HEK293T (cell line): ENCODE results near the gene USP15.

Experiments
- ARNT ChIP-seq: fragments of 450-650 bp; IDR thresholded peaks from 2 replicates; pipeline ENCODE4 v1.6.1; 2017; ENCODE audit warnings: mild to moderate bottlenecking
- BHLHE40 ChIP-seq: fragments of 450-650 bp; IDR thresholded peaks from 2 replicates; pipeline ENCODE4 v1.6.1; 2016; ENCODE audit warnings: mild to moderate bottlenecking, moderate library complexity, borderline replicate concordance
- CTBP1 ChIP-seq: fragments of 450-650 bp; IDR thresholded peaks from 2 replicates; pipeline ENCODE4 v1.6.1; 2016; ENCODE audit warnings: borderline replicate concordance
- ELF4 ChIP-seq: fragments of 450-650 bp; IDR thresholded peaks from 2 replicates; pipeline ENCODE4 v1.6.1; 2017; ENCODE audit warnings: antibody characterized with exemption
- FOXA1 ChIP-seq: fragments of 450-650 bp; IDR thresholded peaks from 2 replicates; pipeline ENCODE4 v1.6.1; 2016; ENCODE audit warnings: mild to moderate bottlenecking
- FOXK2 ChIP-seq: fragments of 450-650 bp; IDR thresholded peaks from 2 replicates; pipeline ENCODE4 v1.6.1; 2016; ENCODE audit warnings: mild to moderate bottlenecking
- FOXM1 ChIP-seq: fragments of 450-650 bp; IDR thresholded peaks from 2 replicates; pipeline ENCODE4 v1.6.1; 2017; ENCODE audit warnings: mild to moderate bottlenecking, borderline replicate concordance
- HDGF ChIP-seq: fragments of 450-650 bp; IDR thresholded peaks from 2 replicates; pipeline ENCODE4 v1.6.1; 2017; ENCODE audit warnings: antibody characterized with exemption, borderline replicate concordance
- LEF1 ChIP-seq: fragments of 450-650 bp; IDR thresholded peaks from 2 replicates; pipeline ENCODE4 v1.6.1; 2017; ENCODE audit warnings: mild to moderate bottlenecking, borderline replicate concordance
- NFRKB ChIP-seq: fragments of 450-650 bp; IDR thresholded peaks from 2 replicates; pipeline ENCODE4 v1.6.1; 2016; ENCODE audit warnings: mild to moderate bottlenecking, moderate library complexity
- SP1 ChIP-seq: fragments of 450-650 bp; IDR thresholded peaks from 2 replicates; pipeline ENCODE4 v1.6.1; 2017
- SUZ12 ChIP-seq: fragments of 450-650 bp; IDR thresholded peaks from 2 replicates; pipeline ENCODE4 v1.6.1; 2016; ENCODE audit warnings: mild to moderate bottlenecking
- TARDBP ChIP-seq: fragments of 450-650 bp; IDR thresholded peaks from 2 replicates; pipeline ENCODE4 v1.6.1; 2016
- ZNF384 ChIP-seq: fragments of 450-650 bp; IDR thresholded peaks from 2 replicates; pipeline ENCODE4 v1.6.1; 2016

DNA sequence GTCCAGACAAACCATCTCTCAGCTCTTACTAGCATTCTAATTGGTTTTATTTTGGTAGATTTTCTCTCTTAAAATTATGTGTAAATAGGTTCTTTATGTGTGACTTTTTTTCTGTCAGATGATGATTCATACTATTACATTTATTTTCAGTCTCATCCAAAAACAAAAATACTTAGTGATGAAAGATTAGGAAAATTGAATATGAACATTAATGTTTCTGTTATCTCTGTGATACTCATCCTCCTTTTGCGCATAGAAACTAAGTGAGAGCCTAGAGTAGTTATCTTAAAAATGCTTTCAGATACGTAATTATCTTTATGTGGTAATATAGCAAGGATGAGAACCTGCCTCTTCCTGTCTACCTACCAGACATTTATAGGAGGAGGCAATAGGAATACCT, 122.3 kb downstream of the USP15 start:
- no peak for TF ChIP-seq NFRKB
- no peak for TF ChIP-seq FOXM1
- TF ChIP-seq ARNT, result no peak
- no peak for TF ChIP-seq SUZ12
- no peak for TF ChIP-seq BHLHE40
- no peak for TF ChIP-seq SP1
- TF ChIP-seq CTBP1, result no peak
- no peak for TF ChIP-seq ELF4
- TF ChIP-seq TARDBP, result no peak
- no peak for TF ChIP-seq HDGF
- no peak for TF ChIP-seq ZNF384
- TF ChIP-seq LEF1, result no peak
- no peak for TF ChIP-seq FOXK2
- no peak for TF ChIP-seq FOXA1
